Measurements from ENCODE around the gene TMBIM6.
"Not testable (repeated sequence)": the region's sequence is repeated elsewhere in the genome, so short reads cannot be mapped to it uniquely, and the experiment has no call there.

The TMBIM6 gene

GRCh38 chr12:49730050-49730449 is 11.3 kb upstream of the TMBIM6 start:
- DNase-seq = no peak

- no peak for DNase-seq
Observed at GRCh38 chr12:49730568-49731101, 10.7 kb upstream of the TMBIM6 start.

DNA sequence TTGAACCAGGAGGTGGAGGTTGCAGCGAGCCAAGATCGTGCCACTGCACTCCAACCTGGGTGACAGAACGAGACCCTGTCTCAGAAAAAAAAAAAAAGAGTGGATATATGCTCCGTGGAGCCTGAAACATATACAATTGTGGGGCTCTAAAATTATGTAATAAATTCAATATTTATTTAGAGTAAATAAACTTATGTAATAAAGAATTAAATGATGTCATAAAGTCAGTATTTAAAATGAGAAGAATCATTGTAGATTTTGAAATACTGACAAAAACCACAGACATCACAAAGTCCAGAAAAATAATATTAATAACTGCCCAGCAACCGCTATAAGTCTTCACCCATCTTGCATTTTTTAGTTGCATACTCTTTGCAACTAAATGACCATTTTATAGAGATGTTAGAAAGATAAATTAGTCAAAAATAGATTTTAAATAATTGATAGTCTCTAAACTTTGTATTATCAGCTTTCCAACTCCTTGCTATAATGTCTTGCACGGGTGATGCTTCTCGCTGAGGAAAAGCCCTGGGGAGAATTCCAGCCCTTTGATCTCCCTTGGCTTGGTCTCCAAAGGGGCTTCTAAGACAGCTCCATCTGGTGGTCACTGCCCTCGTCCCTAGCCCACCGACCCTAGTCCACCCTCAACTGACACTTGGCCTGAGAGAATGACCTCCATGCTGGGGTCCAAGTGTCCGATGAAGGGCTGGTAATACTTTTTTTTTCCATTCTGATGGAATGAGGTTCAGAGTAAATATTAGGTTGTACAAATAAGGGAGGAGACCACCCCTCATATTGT is 7.9 kb upstream of the TMBIM6 start:
- DNase-seq = no peak

DNA sequence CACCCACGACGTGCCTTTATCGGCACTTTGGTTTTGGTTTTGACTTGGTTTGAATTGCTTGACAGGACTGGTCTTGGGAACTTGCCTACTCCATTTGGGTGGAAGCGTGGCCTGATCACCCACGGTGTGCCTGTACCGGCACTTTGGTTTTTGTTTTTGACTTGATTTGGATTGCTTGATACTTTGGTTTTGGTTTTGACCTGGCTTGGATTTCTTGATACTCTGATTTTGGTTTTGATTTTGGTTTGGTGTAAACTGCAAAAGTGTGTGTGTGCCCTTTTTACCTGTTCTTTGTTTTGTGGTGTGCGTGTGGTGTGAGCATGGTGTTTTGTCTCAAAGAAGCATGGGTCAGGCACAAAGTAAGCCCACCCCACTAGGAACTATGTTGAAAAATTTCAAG is 6.5 kb upstream of the TMBIM6 start:
- not testable (repeated sequence) for DNase-seq

DNA sequence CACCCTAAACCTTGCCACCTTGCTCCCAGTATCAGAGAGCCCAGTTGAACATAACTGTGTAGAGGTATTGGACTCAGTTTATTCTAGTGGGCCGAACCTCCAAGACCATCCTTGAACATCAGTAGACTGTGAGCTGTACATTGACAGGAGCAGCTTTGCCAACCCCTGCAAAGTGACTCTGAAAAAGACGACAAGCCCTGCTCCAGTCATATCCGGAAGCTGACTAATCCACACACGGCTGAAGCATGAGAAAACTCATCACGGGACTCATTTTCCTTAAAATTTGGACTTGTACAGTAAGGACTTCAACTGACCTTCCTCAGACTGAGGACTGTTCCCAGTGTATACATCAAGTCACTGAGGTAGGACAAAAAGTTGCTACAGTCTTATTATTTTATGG is 2.6 kb upstream of the TMBIM6 start:
- not testable (repeated sequence) for DNase-seq

GRCh38 chr12:49740277-49740676 is 1.1 kb upstream of the TMBIM6 start:
- DNase-seq = not testable (repeated sequence)

- DNase-seq = peak; percentile 80 to 88
Observed at GRCh38 chr12:49741882-49742620, 694 bp downstream of the TMBIM6 start.

- no peak for DNase-seq
Observed at GRCh38 chr12:49744363-49744885, 3.1 kb downstream of the TMBIM6 start.

GRCh38 chr12:49748306-49748705 is 6.9 kb downstream of the TMBIM6 start:
- no peak for DNase-seq

DNA sequence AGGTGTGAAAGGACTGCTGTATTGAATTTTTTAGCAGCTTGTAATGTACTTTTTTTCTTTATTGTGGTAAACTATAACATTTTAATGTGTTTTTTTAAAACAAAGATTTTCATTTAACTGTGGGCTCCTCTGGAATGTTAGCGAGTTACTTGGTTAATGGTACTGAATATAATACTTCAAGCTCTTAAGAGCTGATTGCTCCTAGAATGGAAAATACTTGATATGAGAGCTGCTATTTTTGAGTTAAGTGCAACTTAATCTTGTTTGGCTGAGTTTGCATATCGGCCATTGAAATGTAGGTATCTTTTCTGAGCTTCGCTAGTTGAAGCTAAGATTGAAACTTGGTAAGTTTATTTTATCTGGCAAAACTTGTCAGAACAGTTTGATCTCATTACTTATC is 7.4 kb downstream of the TMBIM6 start:
- DNase-seq = no peak

DNA sequence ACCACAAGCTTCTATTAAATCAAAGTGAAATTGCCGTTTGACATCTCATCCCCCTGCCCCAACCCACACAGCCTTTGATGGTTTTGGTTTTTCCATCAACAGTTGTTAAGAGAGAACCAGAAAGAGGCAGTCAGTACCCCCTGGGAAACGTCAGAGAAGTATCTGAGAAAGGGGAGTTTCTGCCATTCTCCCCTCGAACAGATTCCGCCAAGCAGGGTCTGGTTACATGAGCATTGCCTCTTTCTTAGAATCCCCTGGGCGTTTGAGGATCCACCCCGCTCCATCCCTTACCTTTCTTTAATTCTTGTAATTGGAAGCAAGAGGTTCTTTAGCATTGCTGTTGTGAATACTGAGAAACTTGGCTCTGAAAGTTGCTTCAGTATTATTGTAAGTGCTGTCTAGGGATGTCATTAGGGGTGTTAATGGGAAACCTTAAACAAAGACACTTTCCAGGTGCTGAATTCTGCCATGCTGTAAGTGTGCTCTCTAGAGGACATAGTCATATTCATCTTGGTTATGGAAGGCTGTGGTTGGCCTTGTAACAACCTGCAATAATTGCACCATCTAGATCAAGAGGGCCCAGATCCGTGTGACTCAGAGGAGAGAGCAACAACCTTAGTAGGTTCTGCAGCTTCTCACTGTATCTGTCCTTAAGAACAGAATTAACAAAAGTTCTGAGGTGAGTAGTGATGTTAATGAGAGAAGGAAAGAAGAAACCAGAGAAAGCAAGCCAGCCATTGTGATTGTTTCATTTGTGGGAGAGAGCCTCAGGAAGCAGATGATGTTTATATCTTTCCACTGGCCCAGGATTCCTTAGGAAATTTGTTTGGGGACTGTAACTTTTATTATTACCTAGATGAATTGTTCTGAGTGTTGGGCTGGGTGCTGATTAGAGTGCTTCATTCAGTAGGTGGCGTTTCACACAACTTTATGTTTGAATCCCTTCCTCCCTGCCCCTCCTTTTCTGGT is 9.0 kb downstream of the TMBIM6 start:
- peak; percentile 52 to 62 for DNase-seq

- no peak for DNase-seq
Observed at GRCh38 chr12:49750996-49751393, 9.6 kb downstream of the TMBIM6 start.

DNA sequence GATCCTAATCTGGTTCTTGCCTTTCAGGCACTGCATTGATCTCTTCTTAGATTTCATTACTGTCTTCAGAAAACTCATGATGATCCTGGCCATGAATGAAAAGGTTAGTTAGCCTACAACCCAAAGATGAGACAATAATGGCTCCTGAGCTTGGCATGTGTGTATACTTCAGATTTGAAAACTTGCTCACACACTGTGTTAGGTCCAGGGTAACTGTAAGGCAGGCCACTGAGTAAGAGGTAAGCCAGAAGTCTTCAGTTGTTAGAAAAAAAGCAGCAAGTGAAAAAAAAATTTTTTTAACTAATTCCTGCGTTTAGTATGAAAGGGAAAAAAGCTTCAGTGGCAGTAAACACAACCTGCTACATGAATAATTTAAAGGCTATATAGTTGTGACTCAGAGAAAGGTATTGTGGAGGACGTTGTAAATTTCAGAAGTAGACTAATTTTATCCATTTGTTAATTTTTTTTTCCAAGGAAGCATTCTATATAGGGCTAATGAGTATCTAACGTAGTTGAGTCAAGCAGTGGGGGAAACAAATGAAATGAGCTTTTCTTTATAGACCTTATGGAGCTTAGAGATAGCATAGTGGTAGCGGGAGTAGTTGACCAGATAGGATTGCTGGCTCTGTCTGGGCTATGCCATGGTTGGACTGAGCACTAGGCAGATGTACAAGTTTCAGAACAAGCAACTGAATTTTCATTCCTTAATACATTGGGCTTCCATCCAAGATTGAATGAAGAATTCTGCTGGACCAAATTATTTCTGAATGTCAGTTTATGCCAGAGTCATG is 20.5 kb downstream of the TMBIM6 start:
- no peak for DNase-seq

- DNase-seq = no peak
Observed at GRCh38 chr12:49762468-49762847, 21.1 kb downstream of the TMBIM6 start.

- DNase-seq = peak; percentile 71 to 81
Observed at GRCh38 chr12:49763006-49763591, 21.7 kb downstream of the TMBIM6 start.

DNA sequence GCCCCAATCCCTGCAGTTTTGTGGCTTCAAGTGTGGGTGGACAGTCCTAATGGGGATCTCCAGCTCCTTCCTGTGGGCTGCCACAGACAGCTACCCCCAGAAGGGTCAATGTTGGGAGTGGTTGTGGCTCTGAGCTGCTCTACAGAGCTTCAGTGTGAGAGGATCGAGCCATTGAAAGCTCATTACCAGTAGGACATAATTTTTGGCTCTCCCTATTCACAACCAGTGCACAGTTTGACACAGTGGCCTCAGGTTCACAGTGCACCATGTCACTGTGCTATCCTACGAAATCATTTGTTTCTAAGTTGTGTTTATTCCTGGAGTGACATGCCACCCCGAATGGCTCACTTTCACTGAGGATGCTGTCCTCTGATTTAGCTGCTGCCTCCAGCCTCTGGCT is 22.8 kb downstream of the TMBIM6 start:
- DNase-seq = no peak

DNA sequence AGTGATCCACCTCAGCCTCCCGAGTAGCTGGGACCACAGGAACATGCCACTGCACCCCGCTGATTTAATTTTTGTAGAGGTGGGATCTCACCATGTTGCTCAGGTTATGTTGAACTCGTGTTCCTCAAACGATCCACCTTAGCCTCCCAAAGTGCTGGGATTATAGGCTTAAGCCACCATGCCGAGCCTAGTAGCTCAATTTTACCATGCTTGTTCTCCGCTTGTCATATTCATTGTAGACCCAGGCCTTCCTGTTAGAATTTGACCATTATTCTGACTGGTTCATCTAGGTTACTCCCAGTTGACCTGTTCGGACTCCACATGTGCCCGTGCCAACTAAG is 24.7 kb downstream of the TMBIM6 start:
- no peak for DNase-seq

DNA sequence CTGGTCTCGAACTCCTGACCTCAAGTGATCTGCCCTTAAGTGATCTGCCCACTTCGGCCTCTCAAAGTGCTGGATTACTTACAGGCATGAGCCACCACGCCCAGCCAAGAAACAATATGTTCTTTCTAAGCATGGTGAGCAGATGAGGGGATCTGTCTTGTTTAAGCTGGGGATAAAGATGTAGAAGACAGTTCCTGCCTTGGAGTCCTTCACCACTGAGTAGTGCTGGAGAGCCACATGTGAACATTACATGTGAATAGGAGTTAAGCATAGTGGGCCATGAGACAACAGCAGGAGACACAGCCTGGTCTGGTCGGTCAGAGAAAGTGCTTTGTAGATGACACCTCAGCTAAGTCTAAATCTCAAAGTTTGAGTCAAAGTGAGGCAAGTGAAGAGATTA is 26.0 kb downstream of the TMBIM6 start:
- DNase-seq = no peak

GRCh38 chr12:49773102-49773501 is 31.7 kb downstream of the TMBIM6 start:
- DNase-seq = not testable (repeated sequence)

DNA sequence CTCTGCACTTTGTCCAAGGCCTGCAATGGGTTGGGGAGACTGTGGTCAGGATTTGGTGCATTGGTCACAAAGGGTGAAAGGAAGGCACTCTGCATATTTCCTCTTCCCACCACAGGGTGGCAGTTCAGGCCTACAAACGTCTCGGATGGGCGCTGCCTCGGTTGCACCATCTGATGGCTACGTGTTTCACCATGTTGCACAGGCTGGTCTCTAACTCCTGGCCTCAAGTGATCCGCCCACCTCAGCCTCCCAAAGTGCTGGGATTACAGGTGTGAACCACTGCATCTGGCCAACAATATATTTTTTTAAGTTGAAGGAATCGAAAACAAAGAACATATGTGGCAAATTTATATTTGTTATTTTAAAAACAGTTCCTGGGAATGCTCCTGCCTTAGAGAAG is 35.1 kb downstream of the TMBIM6 start:
- peak; percentile 38 to 39 for DNase-seq

DNA sequence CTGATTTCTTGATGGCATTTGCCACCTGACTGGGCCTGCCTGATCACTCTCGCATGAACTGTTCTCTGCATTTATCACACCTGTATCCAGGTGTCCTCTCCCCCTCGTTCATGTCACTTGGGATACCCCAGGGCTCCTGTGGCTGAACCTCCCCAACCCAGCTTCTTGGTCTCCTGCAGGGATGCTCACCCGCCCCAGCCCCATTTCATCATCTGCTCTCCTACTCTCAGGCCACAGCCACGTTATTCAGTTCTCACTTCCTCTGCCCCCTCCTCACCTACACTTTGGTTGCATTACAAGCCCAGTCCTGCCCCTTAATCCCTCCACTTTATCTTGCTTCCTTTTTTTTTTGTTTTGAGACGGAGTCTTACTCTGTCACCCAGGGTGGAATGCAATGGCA is 35.5 kb downstream of the TMBIM6 start:
- no peak for DNase-seq

GRCh38 chr12:49777341-49777740 is 36.0 kb downstream of the TMBIM6 start:
- no peak for DNase-seq
